HepG2 (cell line): ENCODE data around the gene ME3. TPM values are rescaled to one million over a fixed set of nuclear protein-coding genes. Genes with fewer than 3 reads are reported as not detected.

Experiments
- RNF219 ChIP-seq: sonication (generic); formaldehyde crosslinking; IDR thresholded peaks from 2 replicates; pipeline ENCODE4 v1.5.0; 2020; ENCODE audit warnings: mild to moderate bottlenecking, missing genetic modification reagents
- ZSCAN22 ChIP-seq: sonication (generic); formaldehyde crosslinking; IDR thresholded peaks from 2 replicates; pipeline ENCODE4 v1.4.0; 2020; ENCODE audit warnings: mild to moderate bottlenecking, missing genetic modification reagents
- polyA plus RNA-seq, 8 experiments: library from polyadenylated mRNA; depleted of rRNA in 3 of 8; stranded (reverse) in 7 of 8; unstranded in 1 of 8; fragments of >200 nt; fragmentation: Illumina TruSeq in 4 of 8; extraction: Trizol in 4 of 8; gene quantifications; 2 replicates each; pipeline versions ENCODE4 v1.2.1 to v1.2.3, GENCODE V29; 2011 to 2016; ENCODE audit warnings: low read depth in 4 of 8, missing spikeins in 1 of 8, mixed read lengths in 1 of 8; ENCODE audit not compliant: insufficient read depth in 1 of 8
- total RNA-seq, 5 experiments: library from RNA; depleted of rRNA; stranded (reverse); fragments of >200 nt; fragmentation: Illumina TruSeq; extraction: Trizol; gene quantifications; 2 replicates each; pipeline ENCODE4 v1.2.3, GENCODE V29; 2016; ENCODE audit warnings: low read depth in 1 of 5
- TF ChIP-seq, protein P1 (sequence below), 2 experiments: fragments of 450-650 bp in 1 of 2; sonication (generic) in 1 of 2; formaldehyde crosslinking in 1 of 2; IDR thresholded peaks; 2 replicates each; pipeline versions ENCODE4 v1.6.1 to v1.8.0; 2016 to 2022; ENCODE audit warnings: antibody characterized with exemption in 1 of 2, mild to moderate bottlenecking in 1 of 2, missing genetic modification reagents in 1 of 2

ME3 gene
- total and polyA plus RNA-seq, 2 of the 13 experiments (the other 11 are each of a cell fraction or from before 2014, with no cell fraction given): not detected

- TF ChIP-seq, protein P1, sequence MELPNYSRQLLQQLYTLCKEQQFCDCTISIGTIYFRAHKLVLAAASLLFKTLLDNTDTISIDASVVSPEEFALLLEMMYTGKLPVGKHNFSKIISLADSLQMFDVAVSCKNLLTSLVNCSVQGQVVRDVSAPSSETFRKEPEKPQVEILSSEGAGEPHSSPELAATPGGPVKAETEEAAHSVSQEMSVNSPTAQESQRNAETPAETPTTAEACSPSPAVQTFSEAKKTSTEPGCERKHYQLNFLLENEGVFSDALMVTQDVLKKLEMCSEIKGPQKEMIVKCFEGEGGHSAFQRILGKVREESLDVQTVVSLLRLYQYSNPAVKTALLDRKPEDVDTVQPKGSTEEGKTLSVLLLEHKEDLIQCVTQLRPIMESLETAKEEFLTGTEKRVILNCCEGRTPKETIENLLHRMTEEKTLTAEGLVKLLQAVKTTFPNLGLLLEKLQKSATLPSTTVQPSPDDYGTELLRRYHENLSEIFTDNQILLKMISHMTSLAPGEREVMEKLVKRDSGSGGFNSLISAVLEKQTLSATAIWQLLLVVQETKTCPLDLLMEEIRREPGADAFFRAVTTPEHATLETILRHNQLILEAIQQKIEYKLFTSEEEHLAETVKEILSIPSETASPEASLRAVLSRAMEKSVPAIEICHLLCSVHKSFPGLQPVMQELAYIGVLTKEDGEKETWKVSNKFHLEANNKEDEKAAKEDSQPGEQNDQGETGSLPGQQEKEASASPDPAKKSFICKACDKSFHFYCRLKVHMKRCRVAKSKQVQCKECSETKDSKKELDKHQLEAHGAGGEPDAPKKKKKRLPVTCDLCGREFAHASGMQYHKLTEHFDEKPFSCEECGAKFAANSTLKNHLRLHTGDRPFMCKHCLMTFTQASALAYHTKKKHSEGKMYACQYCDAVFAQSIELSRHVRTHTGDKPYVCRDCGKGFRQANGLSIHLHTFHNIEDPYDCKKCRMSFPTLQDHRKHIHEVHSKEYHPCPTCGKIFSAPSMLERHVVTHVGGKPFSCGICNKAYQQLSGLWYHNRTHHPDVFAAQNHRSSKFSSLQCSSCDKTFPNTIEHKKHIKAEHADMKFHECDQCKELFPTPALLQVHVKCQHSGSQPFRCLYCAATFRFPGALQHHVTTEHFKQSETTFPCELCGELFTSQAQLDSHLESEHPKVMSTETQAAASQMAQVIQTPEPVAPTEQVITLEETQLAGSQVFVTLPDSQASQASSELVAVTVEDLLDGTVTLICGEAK (IDR thresholded peaks at IDR 0.05): no peak
- TF ChIP-seq, protein P1 (CRISPR knock-in tag; IDR thresholded peaks at IDR 0.05): no peak
- TF ChIP-seq RNF219 (CRISPR knock-in tag) (no peak), ZSCAN22 (no peak)
Observed at GRCh38 chr11:86595451-86595850, 77.0 kb downstream of the ME3 start (continued).
